Panc1 (cell line): ENCODE measurements around the gene NACA.

ENCODE experiments used
- CTCF ChIP-seq: fragments of 450-650 bp; IDR thresholded peaks from 2 replicates; pipeline ENCODE4 v1.5.1; 2017; ENCODE audit warnings: mild to moderate bottlenecking
- POLR2AphosphoS5 ChIP-seq: IDR thresholded peaks from 2 replicates; pipeline ENCODE4 v1.6.1; 2012; ENCODE audit warnings: mild to moderate bottlenecking, low read depth, low read length, moderate library complexity

GRCh38 chr12:56716933-56717880 is 7.9 kb downstream of the NACA start:
- no peak for TF ChIP-seq CTCF
- no peak for TF ChIP-seq POLR2AphosphoS5
